Neural cell (in vitro differentiated cells): ENCODE results near the gene FBRSL1. TPM values are rescaled to one million over a fixed set of nuclear protein-coding genes. Genes with fewer than 3 reads are reported as not detected.

Experiments
- H2AFZ ChIP-seq: fragments of 200-600, 300-800 bp; sonication (generic), shearing (Covaris generic); 2 replicates; pipeline ENCODE4 v1.6.0; 2014; ENCODE audit warnings: low read depth, mild to moderate bottlenecking, antibody characterized with exemption, low read length, moderate library complexity
- H3F3A ChIP-seq: fragments of 200-600 bp; shearing (Covaris generic); 2 replicates; pipeline ENCODE4 v1.6.1; 2016; ENCODE audit warnings: mild to moderate bottlenecking, moderate library complexity, mixed read lengths, antibody characterized with exemption, low read length; ENCODE audit not compliant: insufficient read depth, poor library complexity, severe bottlenecking
- H3K27ac ChIP-seq: fragments of 200-600, 300-800 bp; sonication (generic), shearing (Covaris generic); 2 replicates; pipeline ENCODE4 v1.5.1; 2014; ENCODE audit warnings: mild to moderate bottlenecking, low read length, moderate library complexity
- H3K27me3 ChIP-seq: fragments of 300-800, 200-600 bp; sonication (generic), shearing (Covaris generic); 2 replicates; pipeline ENCODE4 v1.6.0; 2014; ENCODE audit warnings: mild to moderate bottlenecking, low read depth, low read length, moderate library complexity; ENCODE audit not compliant: insufficient read depth
- H3K36me3 ChIP-seq: fragments of 300-800, 200-600 bp; sonication (generic), shearing (Covaris generic); 2 replicates; pipeline ENCODE4 v1.5.1; 2014; ENCODE audit warnings: mild to moderate bottlenecking, antibody characterized with exemption, low read length, moderate library complexity; ENCODE audit not compliant: insufficient read depth
- H3K4me2 ChIP-seq: fragments of 300-800, 200-600 bp; sonication (generic), shearing (Covaris generic); 2 replicates; pipeline ENCODE4 v1.6.0; 2014; ENCODE audit warnings: mild to moderate bottlenecking, low read length
- H3K4me3 ChIP-seq: fragments of 300-800, 200-600 bp; sonication (generic), shearing (Covaris generic); 2 replicates; pipeline ENCODE4 v1.5.1; 2014; ENCODE audit warnings: mild to moderate bottlenecking, low read length, moderate library complexity
- H3K79me2 ChIP-seq: fragments of 200-600 bp; shearing (Covaris generic); replicated peaks from 2 replicates; pipeline ENCODE4 v1.6.0; 2014; ENCODE audit warnings: mild to moderate bottlenecking, low read length, moderate library complexity; ENCODE audit not compliant: insufficient read depth
- H3K9ac ChIP-seq: fragments of 300-800, 200-600 bp; sonication (generic), shearing (Covaris generic); 2 replicates; pipeline ENCODE4 v1.6.1; 2016; ENCODE audit warnings: mild to moderate bottlenecking, low read length, mixed read lengths
- H3K9me2 ChIP-seq: fragments of 200-600 bp; shearing (Covaris generic); 2 replicates; pipeline ENCODE4 v1.6.1; 2016; ENCODE audit warnings: mild to moderate bottlenecking, low read length, mixed read lengths; ENCODE audit not compliant: insufficient read depth
- H3K9me3 ChIP-seq: fragments of 200-600, 300-800 bp; sonication (generic), shearing (Covaris generic); 2 replicates; pipeline ENCODE4 v1.6.1; 2016; ENCODE audit warnings: mild to moderate bottlenecking, mixed run types, low read length, moderate library complexity, mixed read lengths
- H4K20me1 ChIP-seq: fragments of 200-600 bp; shearing (Covaris generic); 2 replicates; pipeline ENCODE4 v1.6.1; 2016; ENCODE audit warnings: mild to moderate bottlenecking, mixed run types; ENCODE audit not compliant: insufficient read depth
- EP300 ChIP-seq: fragments of 450-650 bp; conservative IDR thresholded peaks from 2 replicates; pipeline ENCODE4 v1.6.1; 2014; ENCODE audit warnings: antibody characterized with exemption, mild to moderate bottlenecking, moderate library complexity; ENCODE audit not compliant: poor library complexity, severe bottlenecking
- EZH2 ChIP-seq: fragments of 200-600, 300-800 bp; shearing (Covaris generic), sonication (generic); IDR thresholded peaks from 2 replicates; pipeline ENCODE4 v1.6.1; 2014; ENCODE audit warnings: antibody characterized with exemption, low read length, borderline replicate concordance, mild to moderate bottlenecking; ENCODE audit not compliant: insufficient read depth, poor library complexity, severe bottlenecking
- MXI1 ChIP-seq: fragments of 450-650 bp; conservative IDR thresholded peaks from 2 replicates; pipeline ENCODE4 v1.6.1; 2014; ENCODE audit warnings: antibody characterized with exemption, mild to moderate bottlenecking; ENCODE audit not compliant: poor library complexity, severe bottlenecking
- POLR2AphosphoS5 ChIP-seq: IDR thresholded peaks from 2 replicates; pipeline ENCODE4 v1.6.1; 2012
- RAD21 ChIP-seq: fragments of 450-650 bp; conservative IDR thresholded peaks from 2 replicates; pipeline ENCODE4 v1.6.1; 2014; ENCODE audit warnings: antibody characterized with exemption, mild to moderate bottlenecking, moderate library complexity
- SMC3 ChIP-seq: fragments of 450-650 bp; conservative IDR thresholded peaks from 2 replicates; pipeline ENCODE4 v1.6.1; 2014; ENCODE audit warnings: antibody characterized with exemption, mild to moderate bottlenecking, moderate library complexity; ENCODE audit not compliant: poor library complexity
- TAF1 ChIP-seq: IDR thresholded peaks from 2 replicates; pipeline ENCODE4 v1.6.1; 2012; ENCODE audit warnings: low read depth
- polyA plus RNA-seq: library from polyadenylated mRNA; depleted of rRNA; stranded (reverse); fragments of >200 nt; gene quantifications from 2 replicates; pipeline ENCODE4 v1.2.3, GENCODE V29; 2014
- TF ChIP-seq, protein P1 (sequence below): fragments of 450-650 bp; IDR thresholded peaks from 2 replicates; pipeline ENCODE4 v1.5.1; 2014; ENCODE audit warnings: antibody characterized with exemption, mild to moderate bottlenecking, moderate library complexity; ENCODE audit not compliant: poor library complexity, severe bottlenecking
- TF ChIP-seq, protein P2 (sequence below): IDR thresholded peaks from 2 replicates; pipeline ENCODE4 v1.6.1; 2012; ENCODE audit warnings: borderline replicate concordance

The FBRSL1 gene
- polyA plus RNA-seq, 1 donor from 2014 or later: 11.9 TPM

DNA sequence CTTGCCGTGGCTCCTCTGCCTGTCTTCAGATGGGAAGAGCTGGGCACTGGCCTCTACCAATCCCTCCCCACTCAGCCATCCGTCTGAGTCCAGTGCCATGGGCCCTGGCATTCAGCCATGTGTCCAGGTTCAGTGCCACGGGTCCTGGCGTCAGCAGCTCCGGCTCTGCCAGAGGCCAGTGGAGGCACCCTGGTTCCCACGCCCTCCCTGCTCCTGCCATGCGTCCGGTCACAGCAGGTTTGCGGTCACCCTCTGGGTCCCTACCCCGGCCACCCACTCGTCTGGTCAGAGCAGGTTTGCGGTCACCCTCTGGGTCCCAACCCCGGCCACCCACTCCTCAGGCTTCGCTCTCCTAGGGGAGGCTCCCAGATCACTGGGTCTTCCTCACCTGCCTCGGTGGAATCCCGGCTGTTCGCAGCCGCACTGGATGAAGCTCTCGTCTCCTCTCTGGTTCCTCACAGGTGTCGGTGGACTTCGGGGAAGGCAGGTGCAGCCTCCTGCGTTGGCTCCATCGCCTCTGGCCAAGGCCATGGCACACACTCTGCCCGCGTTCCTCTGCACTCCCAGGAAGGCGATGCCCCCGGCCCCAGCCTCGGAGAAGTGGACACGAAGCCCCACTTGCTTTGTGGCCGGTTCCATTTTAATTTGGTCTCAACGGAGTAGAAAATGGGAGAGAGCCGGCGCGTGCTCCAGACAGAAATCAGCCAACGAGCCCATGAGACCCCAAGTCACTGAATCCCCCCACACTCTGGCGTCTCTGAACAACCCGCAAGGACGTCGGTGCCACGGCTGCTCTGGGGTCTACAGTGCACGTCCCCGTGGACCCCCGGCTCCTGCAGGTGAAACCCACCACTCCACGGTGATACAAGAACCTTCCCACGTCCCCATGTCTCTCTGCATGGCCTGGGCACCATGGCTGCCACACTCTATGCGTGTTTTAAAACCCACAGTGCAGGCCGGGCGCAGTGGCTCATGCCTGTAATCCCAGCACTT lies 47.8 kb upstream of the FBRSL1 start:
- Histone ChIP-seq H3K9me3 (no peaks in the 10 kb centered on the region), H3K9me2 (no peaks in the 10 kb centered on the region), H3K27ac (no peak overlapping the region)

DNA sequence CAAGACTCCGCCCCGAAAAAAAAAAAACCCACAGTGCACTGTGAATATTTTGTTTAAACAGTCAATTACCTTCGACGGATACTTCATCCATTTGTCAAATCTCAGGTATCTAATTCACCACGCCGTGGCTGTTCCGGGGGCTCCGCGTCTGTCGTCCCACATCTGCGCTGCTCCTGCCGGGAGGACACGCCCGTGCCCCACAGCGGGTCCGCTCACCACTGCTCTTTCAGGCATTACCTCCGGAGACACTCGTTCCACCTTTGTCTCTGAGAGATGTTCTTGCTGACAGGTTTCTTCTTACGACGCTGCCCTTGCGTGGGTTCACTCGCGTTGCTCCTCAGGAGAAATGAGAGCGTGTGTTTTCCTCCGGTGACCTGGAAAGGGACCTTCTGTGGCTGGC lies 46.9 kb upstream of the FBRSL1 start:
- no peaks in the 10 kb centered on the region for H3K27me3 ChIP-seq
- no peaks in the 10 kb centered on the region for H3K79me2 ChIP-seq
- no peak overlapping the region for H2AFZ ChIP-seq
- no peaks in the 10 kb centered on the region for H3K9me3 ChIP-seq
- H3K4me3 ChIP-seq: no peak overlapping the region
- H4K20me1 ChIP-seq: no peaks in the 10 kb centered on the region
- no peaks in the 10 kb centered on the region for H3F3A ChIP-seq
- H3K9ac ChIP-seq: no peak overlapping the region
- no peaks in the 10 kb centered on the region for H3K36me3 ChIP-seq
- H3K27ac ChIP-seq: no peak overlapping the region
- no peak overlapping the region for H3K4me2 ChIP-seq
- H3K9me2 ChIP-seq: no peaks in the 10 kb centered on the region
- TF ChIP-seq, protein P1, sequence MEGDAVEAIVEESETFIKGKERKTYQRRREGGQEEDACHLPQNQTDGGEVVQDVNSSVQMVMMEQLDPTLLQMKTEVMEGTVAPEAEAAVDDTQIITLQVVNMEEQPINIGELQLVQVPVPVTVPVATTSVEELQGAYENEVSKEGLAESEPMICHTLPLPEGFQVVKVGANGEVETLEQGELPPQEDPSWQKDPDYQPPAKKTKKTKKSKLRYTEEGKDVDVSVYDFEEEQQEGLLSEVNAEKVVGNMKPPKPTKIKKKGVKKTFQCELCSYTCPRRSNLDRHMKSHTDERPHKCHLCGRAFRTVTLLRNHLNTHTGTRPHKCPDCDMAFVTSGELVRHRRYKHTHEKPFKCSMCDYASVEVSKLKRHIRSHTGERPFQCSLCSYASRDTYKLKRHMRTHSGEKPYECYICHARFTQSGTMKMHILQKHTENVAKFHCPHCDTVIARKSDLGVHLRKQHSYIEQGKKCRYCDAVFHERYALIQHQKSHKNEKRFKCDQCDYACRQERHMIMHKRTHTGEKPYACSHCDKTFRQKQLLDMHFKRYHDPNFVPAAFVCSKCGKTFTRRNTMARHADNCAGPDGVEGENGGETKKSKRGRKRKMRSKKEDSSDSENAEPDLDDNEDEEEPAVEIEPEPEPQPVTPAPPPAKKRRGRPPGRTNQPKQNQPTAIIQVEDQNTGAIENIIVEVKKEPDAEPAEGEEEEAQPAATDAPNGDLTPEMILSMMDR: no peak
- no peak for TF ChIP-seq SMC3
- no peak for TF ChIP-seq EP300
- no peak for TF ChIP-seq EZH2
- TF ChIP-seq, protein P2, sequence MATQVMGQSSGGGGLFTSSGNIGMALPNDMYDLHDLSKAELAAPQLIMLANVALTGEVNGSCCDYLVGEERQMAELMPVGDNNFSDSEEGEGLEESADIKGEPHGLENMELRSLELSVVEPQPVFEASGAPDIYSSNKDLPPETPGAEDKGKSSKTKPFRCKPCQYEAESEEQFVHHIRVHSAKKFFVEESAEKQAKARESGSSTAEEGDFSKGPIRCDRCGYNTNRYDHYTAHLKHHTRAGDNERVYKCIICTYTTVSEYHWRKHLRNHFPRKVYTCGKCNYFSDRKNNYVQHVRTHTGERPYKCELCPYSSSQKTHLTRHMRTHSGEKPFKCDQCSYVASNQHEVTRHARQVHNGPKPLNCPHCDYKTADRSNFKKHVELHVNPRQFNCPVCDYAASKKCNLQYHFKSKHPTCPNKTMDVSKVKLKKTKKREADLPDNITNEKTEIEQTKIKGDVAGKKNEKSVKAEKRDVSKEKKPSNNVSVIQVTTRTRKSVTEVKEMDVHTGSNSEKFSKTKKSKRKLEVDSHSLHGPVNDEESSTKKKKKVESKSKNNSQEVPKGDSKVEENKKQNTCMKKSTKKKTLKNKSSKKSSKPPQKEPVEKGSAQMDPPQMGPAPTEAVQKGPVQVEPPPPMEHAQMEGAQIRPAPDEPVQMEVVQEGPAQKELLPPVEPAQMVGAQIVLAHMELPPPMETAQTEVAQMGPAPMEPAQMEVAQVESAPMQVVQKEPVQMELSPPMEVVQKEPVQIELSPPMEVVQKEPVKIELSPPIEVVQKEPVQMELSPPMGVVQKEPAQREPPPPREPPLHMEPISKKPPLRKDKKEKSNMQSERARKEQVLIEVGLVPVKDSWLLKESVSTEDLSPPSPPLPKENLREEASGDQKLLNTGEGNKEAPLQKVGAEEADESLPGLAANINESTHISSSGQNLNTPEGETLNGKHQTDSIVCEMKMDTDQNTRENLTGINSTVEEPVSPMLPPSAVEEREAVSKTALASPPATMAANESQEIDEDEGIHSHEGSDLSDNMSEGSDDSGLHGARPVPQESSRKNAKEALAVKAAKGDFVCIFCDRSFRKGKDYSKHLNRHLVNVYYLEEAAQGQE: no peak
- TF ChIP-seq POLR2AphosphoS5: no peak
- TF ChIP-seq TAF1: no peak
- no peak for TF ChIP-seq MXI1

More for the DNA sequence above, 47.8 kb upstream of the FBRSL1 start:
- H3K4me2 ChIP-seq: no peak overlapping the region
- TF ChIP-seq RAD21 (no peak), POLR2AphosphoS5 (no peak), TAF1 (no peak), EP300 (no peak), SMC3 (no peak), MXI1 (no peak), EZH2 (no peak)
- TF ChIP-seq, protein P2: no peak
- TF ChIP-seq, protein P1: no peak
- H4K20me1 ChIP-seq: no peaks in the 10 kb centered on the region
- no peaks in the 10 kb centered on the region for H3K79me2 ChIP-seq
- H3K36me3 ChIP-seq: no peaks in the 10 kb centered on the region
- H3K9ac ChIP-seq: no peak overlapping the region
- H3F3A ChIP-seq: no peaks in the 10 kb centered on the region
- no peaks in the 10 kb centered on the region for H3K27me3 ChIP-seq
- no peak overlapping the region for H2AFZ ChIP-seq
- no peak overlapping the region for H3K4me3 ChIP-seq
